HUES64 (cell line): ENCODE data around the gene CAMK2G.

Source experiments
- H3K27ac ChIP-seq: 2 replicates; pipeline ENCODE4 v1.7.0; 2013; ENCODE audit warnings: low read depth, low read length, inconsistent platforms
- H3K27me3 ChIP-seq: 2 replicates; pipeline ENCODE4 v1.6.1; 2013; ENCODE audit warnings: mild to moderate bottlenecking, low read length; ENCODE audit not compliant: insufficient read depth
- H3K36me3 ChIP-seq: 2 replicates; pipeline ENCODE4 v1.6.1; 2013; ENCODE audit warnings: mild to moderate bottlenecking, low read length; ENCODE audit not compliant: insufficient read depth
- H3K4me1 ChIP-seq: 2 replicates; pipeline ENCODE4 v1.6.1; 2013; ENCODE audit warnings: mild to moderate bottlenecking, low read length, moderate library complexity; ENCODE audit not compliant: insufficient read depth
- H3K4me3 ChIP-seq: 2 replicates; pipeline ENCODE4 v1.5.1; 2013; ENCODE audit warnings: mild to moderate bottlenecking, low read length, moderate library complexity
- H3K9ac ChIP-seq: 2 replicates; pipeline ENCODE4 v1.6.1; 2013; ENCODE audit warnings: mild to moderate bottlenecking, low read depth, low read length
- H3K9me3 ChIP-seq: 2 replicates; pipeline ENCODE4 v1.6.1; 2013; ENCODE audit warnings: low read depth, low read length; ENCODE audit not compliant: insufficient read depth
- WGBS: fragments of 150-250, 120-280 bp; methylation state at CpG from one replicate; pipeline ENCODE4 v1.1.7; 2013; ENCODE audit warnings: missing lambda C conversion rate; 5-methylcytosine and 5-hydroxymethylcytosine counted together

Gene CAMK2G

DNA sequence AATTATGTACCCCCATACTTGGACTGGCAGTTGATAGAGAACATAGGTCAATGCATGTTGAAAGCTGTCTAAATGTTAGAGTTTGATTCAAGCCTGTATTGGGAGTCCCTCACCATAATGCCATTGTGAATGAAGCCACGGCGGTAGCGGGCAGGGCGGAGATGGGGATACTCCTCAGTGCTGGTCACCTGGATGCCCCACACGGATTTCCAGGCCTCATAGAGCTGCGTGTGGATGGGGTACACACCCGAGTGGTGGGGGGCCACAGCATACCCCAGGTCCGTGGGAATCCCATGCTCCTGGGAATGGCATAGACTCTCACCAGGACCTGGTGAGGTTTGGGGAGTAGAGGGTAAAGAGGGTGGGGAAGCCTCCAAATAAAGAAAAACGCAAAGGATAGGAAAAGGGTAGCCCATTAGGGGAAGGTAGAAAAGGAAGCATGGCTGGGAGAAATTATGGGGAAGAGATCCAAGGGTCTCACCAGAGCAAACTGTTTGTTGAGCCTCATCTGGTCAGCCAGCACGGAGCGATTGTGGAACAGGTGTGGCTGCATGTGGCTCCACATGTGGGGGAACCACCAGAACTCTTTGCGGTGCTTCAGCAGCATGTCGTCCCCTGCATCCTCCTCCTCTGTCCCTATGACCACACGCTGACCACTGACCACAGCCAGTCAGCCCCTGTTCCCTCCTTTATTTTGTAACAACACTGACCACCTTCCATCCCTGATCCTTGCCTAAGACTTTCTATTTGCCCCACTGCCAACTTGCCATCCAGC lies 68.0 kb downstream of the CAMK2G start:
- Histone ChIP-seq H3K36me3 (peaks cover 68% of the 10 kb centered on the region), H3K4me1 (peaks cover 3% of the 10 kb centered on the region; the same call in 1 of the 2 replicates), H3K9ac (no peak overlapping the region), H3K4me3 (no peak overlapping the region), H3K9me3 (no peaks in the 10 kb centered on the region), H3K27me3 (no peaks in the 10 kb centered on the region), H3K27ac (no peak overlapping the region)
- 94% methylated on average over 14 of the region's 14 CpGs for WGBS

GRCh38 chr10:73803680-73804286 lies 70.6 kb downstream of the CAMK2G start:
- H3K4me3 ChIP-seq: no peak overlapping the region
- H3K4me1 ChIP-seq: no peaks in the 10 kb centered on the region
- no peak overlapping the region for H3K9ac ChIP-seq
- H3K27me3 ChIP-seq: no peaks in the 10 kb centered on the region
- no peaks in the 10 kb centered on the region for H3K9me3 ChIP-seq
- no peak overlapping the region for H3K27ac ChIP-seq
- H3K36me3 ChIP-seq: peaks cover 76% of the 10 kb centered on the region

- no peak overlapping the region for H3K4me3 ChIP-seq
- no peak overlapping the region for H3K27ac ChIP-seq
- 91% methylated on average over 11 of the region's 11 CpGs for WGBS
- H3K9ac ChIP-seq: no peak overlapping the region
- H3K4me1 ChIP-seq: no peaks in the 10 kb centered on the region
- peaks cover 79% of the 10 kb centered on the region for H3K36me3 ChIP-seq
- H3K9me3 ChIP-seq: no peaks in the 10 kb centered on the region
- no peaks in the 10 kb centered on the region for H3K27me3 ChIP-seq
These were observed 71.9 kb downstream of the CAMK2G start for GRCh38 chr10:73802276-73802991.

DNA sequence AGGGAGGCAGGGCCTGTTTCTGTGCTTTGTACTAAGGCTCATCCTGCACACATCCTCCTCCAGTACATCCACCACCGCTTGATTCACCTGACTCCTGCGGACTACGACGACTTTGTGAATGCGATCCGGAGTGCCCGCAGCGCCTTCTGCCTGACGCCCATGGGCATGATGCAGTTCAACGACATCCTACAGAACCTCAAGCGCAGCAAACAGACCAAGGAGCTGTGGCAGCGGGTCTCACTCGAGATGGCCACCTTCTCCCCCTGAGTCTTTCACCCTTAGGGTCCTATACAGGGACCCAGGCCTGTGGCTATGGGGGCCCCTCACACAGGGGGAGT lies 73.1 kb downstream of the CAMK2G start:
- 96% methylated on average over 13 of the region's 13 CpGs for WGBS
- Histone ChIP-seq H3K9ac (no peak overlapping the region), H3K27me3 (no peaks in the 10 kb centered on the region), H3K4me3 (no peak overlapping the region), H3K36me3 (peaks cover 78% of the 10 kb centered on the region), H3K4me1 (no peaks in the 10 kb centered on the region), H3K9me3 (no peaks in the 10 kb centered on the region), H3K27ac (no peak overlapping the region)

GRCh38 chr10:73800560-73801252 lies 73.6 kb downstream of the CAMK2G start:
- Histone ChIP-seq H3K4me3 (no peak overlapping the region), H3K9ac (no peak overlapping the region), H3K9me3 (no peaks in the 10 kb centered on the region), H3K27ac (no peak overlapping the region), H3K4me1 (no peaks in the 10 kb centered on the region), H3K27me3 (no peaks in the 10 kb centered on the region), H3K36me3 (peaks cover 74% of the 10 kb centered on the region)
- WGBS: 92% methylated on average over 20 of the region's 20 CpGs

DNA sequence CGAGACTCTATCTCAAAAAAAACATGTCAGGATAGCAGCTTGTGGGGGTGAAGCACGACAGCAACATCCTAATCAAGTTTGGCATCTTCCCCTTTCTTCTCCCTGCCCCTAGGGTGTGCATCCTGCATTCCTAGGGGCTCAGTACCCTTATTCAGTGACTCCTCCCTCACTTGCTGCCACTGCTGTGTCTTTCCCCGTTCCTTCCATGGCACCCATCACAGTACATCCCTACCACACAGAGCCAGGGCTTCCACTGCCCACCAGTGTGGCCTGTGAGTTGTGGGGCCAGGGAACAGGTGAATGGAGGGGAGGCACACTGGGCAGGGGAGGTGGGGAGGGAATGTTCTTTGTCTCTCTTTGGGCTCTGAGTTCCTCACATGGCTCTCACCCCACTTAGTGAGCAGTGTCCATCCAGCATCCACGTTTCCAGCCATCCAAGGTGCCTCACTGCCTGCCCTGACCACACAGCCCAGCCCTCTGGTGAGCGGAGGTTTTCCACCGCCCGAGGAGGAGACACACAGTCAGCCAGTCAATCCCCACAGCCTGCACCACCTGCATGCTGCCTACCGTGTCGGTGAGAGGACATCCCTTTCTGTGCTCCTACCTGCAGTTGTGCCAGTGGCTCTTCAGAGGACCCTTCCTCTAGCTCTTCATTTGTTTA lies 74.3 kb downstream of the CAMK2G start:
- Histone ChIP-seq H3K9ac (no peak overlapping the region), H3K4me3 (no peak overlapping the region), H3K4me1 (no peaks in the 10 kb centered on the region), H3K27me3 (no peaks in the 10 kb centered on the region), H3K36me3 (peaks cover 75% of the 10 kb centered on the region), H3K27ac (no peak overlapping the region), H3K9me3 (no peaks in the 10 kb centered on the region)
- WGBS: 90% methylated on average over 9 of the region's 9 CpGs

DNA sequence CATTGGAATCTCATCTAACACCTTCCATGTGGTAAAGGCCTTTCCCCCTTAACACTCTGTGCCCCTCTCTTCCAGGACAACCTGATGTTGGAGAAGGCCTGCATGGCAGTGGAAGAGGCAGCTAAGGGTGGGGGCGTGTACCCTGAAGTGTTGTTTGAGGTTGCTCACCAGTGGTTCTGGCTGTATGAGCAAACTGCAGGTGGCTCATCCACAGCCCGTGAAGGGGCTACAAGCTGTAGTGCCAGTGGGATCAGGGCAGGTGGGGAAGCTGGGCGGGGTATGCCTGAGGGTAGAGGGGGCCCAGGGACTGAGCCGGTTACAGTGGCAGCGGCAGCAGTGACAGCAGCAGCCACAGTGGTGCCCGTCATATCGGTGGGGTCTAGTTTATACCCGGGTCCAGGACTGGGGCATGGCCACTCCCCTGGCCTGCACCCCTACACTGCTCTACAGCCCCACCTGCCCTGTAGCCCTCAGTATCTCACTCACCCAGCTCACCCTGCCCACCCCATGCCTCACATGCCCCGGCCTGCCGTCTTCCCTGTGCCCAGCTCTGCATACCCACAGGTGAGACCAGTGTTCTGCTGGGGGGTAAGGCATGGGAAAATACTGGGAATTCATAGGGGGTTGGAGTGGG lies 75.3 kb downstream of the CAMK2G start:
- H3K9me3 ChIP-seq: no peaks in the 10 kb centered on the region
- H3K4me3 ChIP-seq: no peak overlapping the region
- 95% methylated on average over 10 of the region's 10 CpGs for WGBS
- H3K27me3 ChIP-seq: no peaks in the 10 kb centered on the region
- peaks cover 79% of the 10 kb centered on the region for H3K36me3 ChIP-seq
- H3K9ac ChIP-seq: no peak overlapping the region
- no peak overlapping the region for H3K27ac ChIP-seq
- H3K4me1 ChIP-seq: no peaks in the 10 kb centered on the region

DNA sequence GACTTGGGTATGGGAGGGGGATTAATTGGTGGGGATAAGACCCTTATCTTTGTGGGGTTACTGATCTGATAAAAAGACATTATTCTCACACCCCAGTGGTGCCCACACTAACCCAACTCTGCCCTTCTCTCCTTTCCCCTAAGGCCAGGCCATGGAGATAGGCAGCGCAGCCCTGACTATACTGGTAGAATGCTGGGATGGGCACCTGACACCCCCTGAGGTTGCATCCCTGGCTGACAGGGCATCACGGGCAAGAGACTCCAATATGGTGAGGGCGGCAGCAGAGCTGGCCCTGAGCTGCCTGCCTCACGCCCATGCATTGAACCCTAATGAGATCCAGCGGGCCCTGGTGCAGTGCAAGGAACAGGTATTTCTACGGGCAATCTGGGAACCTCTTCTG lies 76.3 kb downstream of the CAMK2G start:
- no peaks in the 10 kb centered on the region for H3K4me1 ChIP-seq
- no peaks in the 10 kb centered on the region for H3K9me3 ChIP-seq
- H3K27me3 ChIP-seq: no peaks in the 10 kb centered on the region
- H3K9ac ChIP-seq: no peak overlapping the region
- peaks cover 75% of the 10 kb centered on the region for H3K36me3 ChIP-seq
- no peak overlapping the region for H3K27ac ChIP-seq
- 95% methylated on average over 6 of the region's 6 CpGs for WGBS
- H3K4me3 ChIP-seq: no peak overlapping the region

DNA sequence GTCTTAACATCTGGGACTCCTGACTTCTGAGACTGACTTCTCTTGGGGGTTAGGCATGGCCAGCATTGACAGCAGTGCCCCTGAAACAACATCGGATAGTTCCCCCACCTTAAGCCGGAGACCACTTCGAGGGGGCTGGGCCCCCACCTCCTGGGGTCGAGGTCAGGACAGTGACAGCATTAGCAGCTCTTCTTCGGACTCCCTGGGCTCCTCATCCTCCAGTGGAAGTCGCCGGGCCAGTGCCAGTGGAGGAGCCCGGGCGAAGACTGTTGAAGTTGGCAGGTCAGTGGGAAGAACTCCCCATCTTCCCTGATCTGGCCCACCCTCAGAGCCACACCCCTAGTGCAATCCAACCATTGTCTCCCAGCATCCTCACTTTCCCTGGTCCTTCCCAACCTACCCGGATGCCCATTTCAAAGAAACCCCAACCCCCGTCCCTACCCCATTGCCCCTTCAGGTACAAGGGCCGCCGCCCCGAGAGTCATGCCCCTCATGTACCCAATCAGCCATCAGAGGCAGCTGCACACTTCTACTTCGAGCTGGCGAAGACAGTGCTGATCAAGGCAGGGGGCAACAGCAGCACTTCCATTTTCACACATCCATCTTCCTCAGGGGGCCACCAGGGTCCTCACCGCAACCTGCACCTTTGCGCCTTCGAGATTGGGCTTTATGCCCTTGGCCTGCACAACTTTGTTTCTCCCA lies 76.9 kb downstream of the CAMK2G start:
- WGBS: 93% methylated on average over 19 of the region's 19 CpGs
- Histone ChIP-seq H3K4me1 (no peaks in the 10 kb centered on the region), H3K9me3 (no peaks in the 10 kb centered on the region), H3K9ac (no peak overlapping the region), H3K27me3 (no peaks in the 10 kb centered on the region), H3K4me3 (no peak overlapping the region), H3K27ac (no peak overlapping the region), H3K36me3 (peaks cover 73% of the 10 kb centered on the region)

- Histone ChIP-seq H3K27me3 (no peaks in the 10 kb centered on the region), H3K4me3 (no peak overlapping the region), H3K9me3 (no peaks in the 10 kb centered on the region), H3K36me3 (peaks cover 72% of the 10 kb centered on the region), H3K9ac (no peak overlapping the region), H3K27ac (no peak overlapping the region), H3K4me1 (no peaks in the 10 kb centered on the region)
- WGBS: 91% methylated on average over 5 of the region's 5 CpGs
These were observed 77.6 kb downstream of the CAMK2G start for GRCh38 chr10:73796766-73797165.
